Subcutaneous adipose tissue (tissue), 4 donors: ENCODE results near the gene TECTB. TPM values are rescaled to one million over a fixed set of nuclear protein-coding genes. Genes with fewer than 3 reads are reported as not detected.

Experiments used
- small RNA-seq: library from RNA; depleted of rRNA; stranded (forward); fragments of <200 nt; gene quantifications from one replicate; pipeline ENCODE3, GENCODE V24; 2016
- total RNA-seq, 4 donors: library from RNA; depleted of rRNA; stranded (reverse); fragments of >200 nt; gene quantifications; one replicate each; pipeline ENCODE4 v1.1.0, GENCODE V29; 2016

Gene TECTB
- total RNA-seq, 4 donors from 2014 or later, result not detected

Small RNAs within 50 kb of the gene (small RNA-seq; reads per million reads assigned to genes)
- 0.36 reads per million for gene MIR6715A

Other genes starting within 250 kb of the TECTB start
- gene GPAM, start 99.6 kb upstream of the TECTB start, total RNA-seq, result 1,000 to 10,000 TPM in 1 of 4 donors, 100 to 1,000 TPM in 2, 10 to 100 TPM in 1; 80.7 to 1,237 (median 198) TPM
- gene ACSL5, start 90.7 kb downstream of the TECTB start, total RNA-seq, result 10 to 100 TPM; 24.9 to 50.5 (median 34.3) TPM
- 10 to 100 TPM; 26.6 to 34.7 (median 30.2) TPM for gene ZDHHC6, start 163.5 kb downstream of the TECTB start, total RNA-seq
- 10 to 100 TPM; 48.4 to 70.3 (median 61.9) TPM for gene VTI1A, start 163.8 kb downstream of the TECTB start, total RNA-seq